GM12891 (cell line): ENCODE measurements around the gene CDH23.

Source experiments
- PAX5 ChIP-seq: IDR thresholded peaks from 2 replicates; pipeline ENCODE4 v1.6.1; 2011; ENCODE audit warnings: low read length, moderate library complexity, mild to moderate bottlenecking; ENCODE audit not compliant: insufficient read depth, severe bottlenecking
- POLR2A ChIP-seq: IDR thresholded peaks from 2 replicates; pipeline ENCODE4 v1.6.1; 2011; ENCODE audit warnings: low read depth, low read length, control low read depth
- POLR2AphosphoS5 ChIP-seq: IDR thresholded peaks from 2 replicates; pipeline ENCODE4 v1.6.1; 2011; ENCODE audit warnings: low read depth, low read length, control low read depth
- SPI1 ChIP-seq: IDR thresholded peaks from 2 replicates; pipeline ENCODE4 v1.6.1; 2011; ENCODE audit warnings: low read depth, low read length, control low read depth
- TAF1 ChIP-seq: IDR thresholded peaks from 2 replicates; pipeline ENCODE4 v1.6.1; 2011; ENCODE audit warnings: low read depth, low read length, control low read depth

DNA sequence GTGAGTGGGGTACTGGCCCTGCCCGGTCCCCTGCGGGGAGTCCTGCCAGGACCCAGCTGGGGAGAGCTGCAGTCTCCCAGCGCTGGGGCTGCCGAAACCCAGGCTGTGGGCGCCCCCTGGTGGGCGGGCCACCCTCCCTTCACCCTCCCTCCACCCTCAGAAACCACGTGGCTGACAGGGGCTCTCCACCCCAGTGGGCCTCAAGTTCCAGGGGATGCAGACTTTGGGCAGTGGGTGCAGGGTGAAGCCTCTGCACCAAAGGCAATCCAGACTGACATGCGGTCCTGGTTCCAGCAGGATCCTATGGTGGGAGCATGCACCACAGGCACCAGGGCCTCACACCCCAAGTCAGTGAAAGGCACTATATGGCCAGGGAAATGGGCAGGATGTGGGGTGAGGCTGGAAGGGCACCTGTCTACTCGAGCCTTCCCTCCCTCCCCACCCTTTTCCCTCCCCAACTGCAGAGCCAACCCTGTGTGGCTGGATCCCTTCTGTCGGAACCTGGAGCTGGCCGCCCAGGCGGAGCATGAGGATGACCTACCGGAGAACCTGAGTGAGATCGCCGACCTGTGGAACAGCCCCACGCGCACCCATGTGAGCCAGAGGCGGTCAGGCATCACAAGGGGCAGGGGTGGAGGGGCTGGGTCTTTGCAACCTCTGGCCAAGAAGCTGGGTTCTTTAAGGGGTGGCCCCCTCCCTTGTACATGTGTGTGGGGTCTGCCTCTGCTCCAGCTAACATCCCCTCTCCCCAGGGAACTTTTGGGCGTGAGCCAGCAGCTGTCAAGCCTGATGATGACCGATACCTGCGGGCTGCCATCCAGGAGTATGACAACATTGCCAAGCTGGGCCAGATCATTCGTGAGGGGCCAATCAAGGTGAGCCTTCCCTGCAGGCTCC lies 415.5 kb downstream of the CDH23 start:
- TF ChIP-seq TAF1 = no peak
- no peak for TF ChIP-seq POLR2AphosphoS5
- no peak for TF ChIP-seq POLR2A
- TF ChIP-seq SPI1 = no peak
- no peak for TF ChIP-seq PAX5
